HG03575 (cell line): ENCODE measurements around the gene CACNG1.
"Not testable (repeated sequence)": the region's sequence is repeated elsewhere in the genome, so short reads cannot be mapped to it uniquely, and the experiment has no call there.

ENCODE experiments used
- ATAC-seq: cut with Tn5 transposase; IDR thresholded peaks from one replicate; pipeline ENCODE4 v1.9.1; 2021; ENCODE audit not compliant: unreplicated experiment, insufficient number of reproducible peaks, low FRiP score; ENCODE audit errors: extremely low read depth

Gene CACNG1

GRCh38 chr17:67021743-67022450, 22.5 kb upstream of the CACNG1 start:
- ATAC-seq = no peak

- no peak for ATAC-seq
These were observed 21.9 kb upstream of the CACNG1 start for GRCh38 chr17:67022451-67022810.

- ATAC-seq = no peak
These were observed 19.6 kb upstream of the CACNG1 start for GRCh38 chr17:67024736-67025135.

DNA sequence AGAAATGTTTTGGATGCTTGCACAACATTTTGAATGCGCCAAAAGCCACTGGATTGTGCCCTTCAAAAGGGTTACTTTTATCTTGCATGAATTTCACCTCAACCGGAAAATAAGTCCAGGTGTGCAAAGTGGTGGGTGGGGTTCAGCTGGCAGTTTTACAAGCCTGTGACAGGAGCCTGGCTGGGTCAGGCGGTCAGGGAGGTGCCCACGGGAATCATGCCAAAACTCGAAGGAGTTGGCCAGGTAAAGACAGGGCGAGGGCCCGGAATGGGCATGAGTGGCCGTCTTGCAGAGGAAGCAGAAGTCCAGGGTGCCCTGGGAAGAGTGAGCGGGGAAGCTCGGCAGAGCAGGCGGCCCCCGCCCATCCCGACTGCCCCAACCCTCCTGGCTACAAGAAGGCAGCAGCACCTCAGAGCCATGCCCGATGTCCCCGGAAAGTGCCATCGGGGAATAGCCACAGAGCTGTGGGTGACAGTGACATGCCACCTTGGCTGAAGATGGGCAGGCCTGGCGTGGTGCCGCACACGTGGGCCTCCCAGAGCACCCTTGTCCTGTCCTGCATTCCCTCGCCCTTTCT, 19.1 kb upstream of the CACNG1 start:
- no peak for ATAC-seq

- ATAC-seq = no peak
These were observed 18.0 kb upstream of the CACNG1 start for GRCh38 chr17:67026341-67026740.

DNA sequence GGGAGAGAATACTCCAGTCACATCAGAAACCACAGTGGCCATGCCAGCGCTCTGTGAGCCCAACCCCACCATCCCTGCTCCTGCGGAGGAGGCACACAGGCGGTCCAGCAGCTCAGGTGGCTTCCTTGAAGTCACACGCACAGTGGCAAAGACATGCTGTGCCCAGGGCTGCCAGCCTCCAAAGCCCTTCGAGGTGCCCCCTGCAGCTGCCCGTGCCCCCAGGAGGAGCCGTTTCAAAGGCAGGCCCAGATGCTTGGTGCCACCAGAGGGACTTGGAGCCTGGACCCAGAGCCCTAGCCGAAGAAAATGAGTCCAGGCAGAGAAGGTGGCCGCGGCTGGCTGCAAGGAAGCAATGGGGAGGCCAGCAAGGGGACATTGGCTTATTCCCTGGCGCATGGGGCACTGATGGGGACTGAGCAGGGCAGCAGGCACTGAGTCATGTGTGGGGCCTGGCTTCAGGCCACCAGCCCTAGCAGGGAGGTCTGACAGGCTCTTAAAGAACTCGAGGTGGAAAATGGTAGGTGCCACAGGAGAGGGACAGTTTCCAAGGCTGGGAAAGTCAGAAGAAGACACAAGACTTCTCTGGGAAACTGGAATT, 17.2 kb upstream of the CACNG1 start:
- no peak for ATAC-seq

- ATAC-seq = no peak
These were observed 13.7 kb upstream of the CACNG1 start for GRCh38 chr17:67030641-67031040.

GRCh38 chr17:67032382-67032781, 12.0 kb upstream of the CACNG1 start:
- no peak for ATAC-seq

GRCh38 chr17:67032985-67033384, 11.4 kb upstream of the CACNG1 start:
- ATAC-seq = no peak

DNA sequence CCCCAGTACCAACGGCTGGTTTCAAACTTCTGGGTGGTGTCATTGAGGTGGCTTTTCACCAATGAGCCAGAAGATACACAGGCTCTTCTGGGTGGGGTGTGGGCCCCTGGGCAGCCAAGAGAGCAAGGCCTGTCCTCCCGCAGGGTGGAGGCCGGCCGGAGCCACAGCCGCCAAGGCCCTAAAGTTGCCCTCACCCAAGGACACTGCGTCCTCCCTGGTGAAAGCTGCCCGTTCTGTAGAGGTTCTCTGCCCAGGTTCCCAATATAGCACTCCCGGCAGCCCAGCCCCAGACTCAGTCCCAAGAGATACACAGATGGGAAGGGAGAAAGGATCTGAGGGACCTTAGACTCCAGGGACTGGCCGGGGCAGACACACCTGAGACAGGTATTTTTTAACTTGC, 10.7 kb upstream of the CACNG1 start:
- no peak for ATAC-seq

DNA sequence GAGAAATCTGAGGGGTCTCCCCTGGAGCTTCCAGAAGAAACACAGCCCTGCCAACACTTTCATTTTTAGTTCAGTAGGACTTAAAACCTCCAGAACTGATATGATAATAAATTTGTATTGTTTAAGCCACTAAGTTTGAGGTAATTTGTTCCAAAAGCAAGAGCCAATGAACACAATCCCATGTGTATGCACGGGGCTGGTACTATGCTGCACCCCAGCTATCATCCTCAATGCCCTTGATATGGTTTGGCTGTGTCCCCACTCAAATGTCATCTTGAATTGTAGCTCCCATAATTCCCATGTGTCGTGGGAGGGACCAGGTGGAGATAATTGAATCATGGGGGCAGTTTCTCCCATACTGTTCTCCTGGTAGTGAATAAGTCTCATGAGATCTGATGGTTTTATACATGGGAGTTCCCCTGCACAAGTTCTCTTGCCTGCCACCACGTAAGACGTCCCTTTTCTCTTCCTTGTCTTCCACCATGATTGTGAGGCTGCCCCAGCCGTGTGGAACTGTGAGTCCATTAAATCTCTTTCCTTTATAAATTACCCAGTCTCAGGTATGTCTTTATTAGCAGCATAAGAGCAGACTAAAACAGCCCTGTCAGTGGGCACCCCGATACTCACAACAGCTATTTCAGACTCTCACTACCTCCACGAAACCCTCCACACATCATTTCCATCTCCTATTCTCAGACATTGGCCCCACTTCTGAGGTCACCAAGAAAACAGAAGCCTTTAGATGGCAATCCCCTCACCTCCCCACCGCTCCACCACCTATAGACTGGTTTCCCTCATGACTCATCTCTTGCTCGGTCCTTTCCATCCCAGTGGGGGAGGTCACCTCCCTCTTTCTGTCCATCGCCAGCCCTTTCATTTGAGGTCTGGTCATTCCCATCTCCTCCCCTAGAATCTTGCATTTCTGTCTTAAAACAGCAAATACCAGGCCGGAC, 8.9 kb upstream of the CACNG1 start:
- no peak for ATAC-seq

DNA sequence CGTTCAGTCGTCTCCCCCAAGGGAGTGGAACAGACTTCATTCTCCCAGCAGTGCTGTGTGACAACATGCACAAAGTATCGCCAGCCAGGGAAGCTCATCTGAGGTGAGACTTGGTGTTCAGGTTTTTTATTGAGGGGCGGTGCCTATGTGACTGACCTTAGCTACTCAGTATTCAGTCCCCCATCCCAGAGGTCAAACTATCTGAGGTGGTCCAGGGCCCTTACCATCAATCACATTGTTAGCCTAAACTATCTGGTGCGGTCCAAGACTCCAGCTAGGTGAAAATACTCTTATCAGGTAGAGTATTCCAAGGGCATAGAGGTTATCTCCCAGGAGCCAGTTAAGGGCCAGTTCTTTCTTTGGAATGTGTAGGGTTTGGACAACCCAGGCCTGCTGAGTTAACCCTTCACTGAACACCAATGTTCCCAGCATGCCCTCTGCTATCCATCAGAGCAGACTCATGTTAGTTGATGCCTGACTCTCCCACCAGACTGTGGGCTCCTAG, 5.4 kb upstream of the CACNG1 start:
- ATAC-seq = no peak

GRCh38 chr17:67040652-67041051, 3.7 kb upstream of the CACNG1 start:
- no peak for ATAC-seq

GRCh38 chr17:67041119-67041518, 3.2 kb upstream of the CACNG1 start:
- ATAC-seq = not testable (repeated sequence)

DNA sequence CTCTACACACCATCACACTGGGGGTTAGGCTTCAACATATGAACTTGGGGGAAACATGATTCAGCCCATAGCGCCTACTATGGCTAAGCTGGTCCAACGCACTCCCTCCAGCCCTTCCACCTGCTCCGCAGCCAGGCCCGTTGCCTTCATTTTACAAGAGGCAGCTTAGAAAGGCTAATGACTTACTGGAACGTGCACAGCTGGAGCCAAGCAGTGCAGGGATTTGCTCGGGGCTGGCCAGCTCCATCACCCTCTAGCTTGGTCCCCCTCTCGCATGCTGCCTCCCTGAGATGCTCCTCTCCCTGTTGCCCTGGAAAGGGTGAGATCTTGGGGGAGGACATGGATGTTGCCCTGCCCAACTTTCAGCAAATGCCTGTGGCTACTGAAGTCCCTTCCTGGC, 2.8 kb upstream of the CACNG1 start:
- ATAC-seq = no peak

- no peak for ATAC-seq
These were observed 2.1 kb upstream of the CACNG1 start for GRCh38 chr17:67041941-67042899.

GRCh38 chr17:67043283-67043682, 1.1 kb upstream of the CACNG1 start:
- no peak for ATAC-seq

- ATAC-seq = no peak
These were observed 586 bp downstream of the CACNG1 start for GRCh38 chr17:67044940-67045339.
